HEK293 (cell line): ENCODE data around the gene MYO5B.
A peak's percentile ranks its signal among the peaks of the same experiment; 100 is the strongest.

Experiments
- CTCF ChIA-PET: fragments of 350-600 bp; formaldehyde crosslinking; extraction: SDS; loops from one replicate; lab custom pipeline; 2021; ENCODE audit warnings: antibody characterized with exemption; lab: Yijun Ruan, JAX
- POLR2A ChIA-PET: fragments of 300-600 bp; formaldehyde crosslinking; extraction: SDS; loops from one replicate; lab custom pipeline; 2020; ENCODE audit warnings: antibody characterized with exemption, inconsistent platforms; lab: Yijun Ruan, JAX
- H3K27ac ChIP-seq: fragments of 200-500 bp; sonication (Bioruptor generic); 2 replicates; pipeline ENCODE4 v1.5.1; 2014; ENCODE audit warnings: low read depth, low read length, control low read depth, inconsistent platforms; ENCODE audit errors: extremely low read depth
- H3K36me3 ChIP-seq, 2 experiments: fragments of 200-500 bp in 1 of 2; sonication (Bioruptor generic) in 1 of 2; 1 replicate in 1 of 2; 2 replicates in 1 of 2; pipeline ENCODE4 v1.5.1; 2014 to 2017; ENCODE audit warnings: inconsistent platforms in 2 of 2, low read length in 2 of 2; ENCODE audit not compliant: control insufficient read depth in 2 of 2, insufficient read depth in 1 of 2
- H3K4me1 ChIP-seq: fragments of 200-500 bp; sonication (Bioruptor generic); 2 replicates; pipeline ENCODE4 v1.5.1; 2014; ENCODE audit warnings: mild to moderate bottlenecking, low read length, inconsistent platforms; ENCODE audit not compliant: control insufficient read depth, insufficient read depth
- H3K4me3 ChIP-seq: 2 replicates; pipeline ENCODE4 v1.5.1; 2011; ENCODE audit warnings: low read depth, mild to moderate bottlenecking, control low read depth, low read length, moderate library complexity
- H3K9me3 ChIP-seq: fragments of 200-500 bp; sonication (Bioruptor generic); 2 replicates; pipeline ENCODE4 v1.5.1; 2014; ENCODE audit warnings: low read depth, low read length, inconsistent platforms; ENCODE audit not compliant: control insufficient read depth, insufficient read depth
- FEZF1 ChIP-seq: fragments of 450-650 bp; formaldehyde crosslinking; IDR thresholded peaks from 2 replicates; pipeline ENCODE4 v1.5.1; 2016; ENCODE audit warnings: missing biosample characterization, missing genetic modification characterization
- GLIS2 ChIP-seq: fragments of 450-650 bp; formaldehyde crosslinking; IDR thresholded peaks from 2 replicates; pipeline ENCODE4 v1.5.1; 2016; ENCODE audit warnings: missing biosample characterization, missing genetic modification characterization
- KLF10 ChIP-seq: fragments of 450-650 bp; IDR thresholded peaks from 2 replicates; pipeline ENCODE4 v1.5.1; 2018; ENCODE audit warnings: missing biosample characterization, mild to moderate bottlenecking, missing genetic modification characterization
- KLF16 ChIP-seq: fragments of 450-650 bp; formaldehyde crosslinking; IDR thresholded peaks from 2 replicates; pipeline ENCODE4 v1.5.1; 2017; ENCODE audit warnings: missing biosample characterization, missing genetic modification characterization
- REPIN1 ChIP-seq: fragments of 450-650 bp; formaldehyde crosslinking; IDR thresholded peaks from 2 replicates; pipeline ENCODE4 v1.5.1; 2017; ENCODE audit warnings: missing biosample characterization, missing genetic modification characterization, low read depth
- SP2 ChIP-seq: fragments of 450-650 bp; formaldehyde crosslinking; IDR thresholded peaks from 2 replicates; pipeline ENCODE4 v1.5.1; 2016; ENCODE audit warnings: missing biosample characterization, missing genetic modification characterization
- ZBTB7A ChIP-seq: fragments of 450-650 bp; formaldehyde crosslinking; IDR thresholded peaks from 2 replicates; pipeline ENCODE4 v1.5.1; 2016; ENCODE audit warnings: low read depth, missing biosample characterization, missing genetic modification characterization
- ZEB2 ChIP-seq: fragments of 450-650 bp; formaldehyde crosslinking; IDR thresholded peaks from 2 replicates; pipeline ENCODE4 v1.5.1; 2016; ENCODE audit warnings: missing biosample characterization, missing genetic modification characterization
- ZIC2 ChIP-seq: fragments of 450-650 bp; formaldehyde crosslinking; IDR thresholded peaks from 2 replicates; pipeline ENCODE4 v1.5.1; 2016; ENCODE audit warnings: missing biosample characterization, missing genetic modification characterization
- ZNF146 ChIP-seq: fragments of 450-650 bp; formaldehyde crosslinking; IDR thresholded peaks from 2 replicates; pipeline ENCODE4 v1.5.1; 2016; ENCODE audit warnings: missing biosample characterization, missing genetic modification characterization
- ZNF2 ChIP-seq: fragments of 450-650 bp; formaldehyde crosslinking; IDR thresholded peaks from 2 replicates; pipeline ENCODE4 v1.5.1; 2016; ENCODE audit warnings: missing biosample characterization, missing genetic modification characterization
- ZNF248 ChIP-seq: fragments of 450-650 bp; formaldehyde crosslinking; IDR thresholded peaks from 2 replicates; pipeline ENCODE4 v1.5.1; 2017; ENCODE audit warnings: missing biosample characterization, missing genetic modification characterization
- ZNF292 ChIP-seq: fragments of 450-650 bp; formaldehyde crosslinking; IDR thresholded peaks from 2 replicates; pipeline ENCODE4 v1.5.1; 2016; ENCODE audit warnings: low read depth, missing biosample characterization, missing genetic modification characterization, borderline replicate concordance
- ZNF350 ChIP-seq: fragments of 450-650 bp; formaldehyde crosslinking; IDR thresholded peaks from 2 replicates; pipeline ENCODE4 v1.5.0; 2017; ENCODE audit warnings: missing biosample characterization, mild to moderate bottlenecking, missing genetic modification characterization
- ZNF433 ChIP-seq: fragments of 450-650 bp; formaldehyde crosslinking; IDR thresholded peaks from 2 replicates; pipeline ENCODE4 v1.5.1; 2016; ENCODE audit warnings: missing biosample characterization, missing genetic modification characterization, low read depth
- ZNF48 ChIP-seq: fragments of 450-650 bp; formaldehyde crosslinking; IDR thresholded peaks from 2 replicates; pipeline ENCODE4 v1.5.1; 2016; ENCODE audit warnings: missing biosample characterization, missing genetic modification characterization
- ZNF510 ChIP-seq: fragments of 450-650 bp; formaldehyde crosslinking; IDR thresholded peaks from 2 replicates; pipeline ENCODE4 v1.5.1; 2018; ENCODE audit warnings: mild to moderate bottlenecking, missing genetic modification characterization, missing biosample characterization; ENCODE audit not compliant: insufficient replicate concordance
- ZNF558 ChIP-seq: fragments of 450-650 bp; formaldehyde crosslinking; IDR thresholded peaks from 2 replicates; pipeline ENCODE4 v1.5.1; 2016; ENCODE audit warnings: missing biosample characterization, missing genetic modification characterization
- ZNF560 ChIP-seq: fragments of 450-650 bp; formaldehyde crosslinking; IDR thresholded peaks from 2 replicates; pipeline ENCODE4 v1.5.1; 2017; ENCODE audit warnings: missing biosample characterization, missing genetic modification characterization, borderline replicate concordance
- ZNF596 ChIP-seq: fragments of 450-650 bp; IDR thresholded peaks from 2 replicates; pipeline ENCODE4 v1.5.0; 2018; ENCODE audit warnings: missing biosample characterization, mild to moderate bottlenecking, missing genetic modification characterization, moderate library complexity
- ZNF623 ChIP-seq: fragments of 450-650 bp; formaldehyde crosslinking; IDR thresholded peaks from 2 replicates; pipeline ENCODE4 v1.5.1; 2016; ENCODE audit warnings: missing biosample characterization, missing genetic modification characterization
- ZNF707 ChIP-seq: fragments of 450-650 bp; formaldehyde crosslinking; IDR thresholded peaks from 2 replicates; pipeline ENCODE4 v1.5.1; 2016; ENCODE audit warnings: missing biosample characterization, missing genetic modification characterization
- ZNF830 ChIP-seq: fragments of 450-650 bp; IDR thresholded peaks from 2 replicates; pipeline ENCODE4 v1.5.0; 2018; ENCODE audit warnings: missing biosample characterization, missing genetic modification characterization, low read depth, mild to moderate bottlenecking, moderate library complexity
- ZSCAN30 ChIP-seq: fragments of 450-650 bp; IDR thresholded peaks from 2 replicates; pipeline ENCODE4 v1.5.1; 2018; ENCODE audit warnings: missing biosample characterization, mild to moderate bottlenecking, missing genetic modification characterization, moderate library complexity
- TF ChIP-seq, protein P1 (sequence below): fragments of 450-650 bp; IDR thresholded peaks from 2 replicates; pipeline ENCODE4 v1.5.1; 2018; ENCODE audit warnings: missing biosample characterization, mild to moderate bottlenecking, missing genetic modification characterization
- TF ChIP-seq, protein P2 (sequence below): fragments of 450-650 bp; formaldehyde crosslinking; conservative IDR thresholded peaks from 2 replicates; pipeline ENCODE4 v1.5.1; 2016; ENCODE audit warnings: low read depth, missing biosample characterization, missing genetic modification characterization
- TF ChIP-seq, protein P3 (sequence below): fragments of 450-650 bp; formaldehyde crosslinking; IDR thresholded peaks from 2 replicates; pipeline ENCODE4 v1.5.1; 2017; ENCODE audit warnings: missing biosample characterization, mild to moderate bottlenecking, missing genetic modification characterization, moderate library complexity

Gene MYO5B

DNA sequence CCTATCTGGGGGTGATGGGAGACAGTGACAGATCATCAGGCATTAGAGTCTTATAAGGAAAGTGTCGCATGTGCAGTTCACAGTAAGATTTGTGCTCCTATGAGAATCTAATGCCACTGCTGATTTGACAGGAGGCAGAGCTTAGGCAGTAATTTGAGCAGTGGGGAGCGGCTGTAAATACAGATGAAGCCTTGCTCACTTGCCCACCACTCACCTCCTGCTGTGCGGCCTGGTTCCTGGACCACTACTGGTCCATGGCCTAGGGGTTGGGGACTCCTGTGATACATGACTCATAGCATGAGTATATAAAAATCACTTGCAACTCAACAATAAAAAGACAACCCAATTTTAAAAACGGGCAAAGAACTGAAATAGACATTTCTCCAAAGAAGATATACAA lies 310.5 kb downstream of the MYO5B start:
- ChIA-PET POLR2A (no interaction called here), CTCF (no interaction called here)
- H3K27ac ChIP-seq: no peak overlapping the region
- TF ChIP-seq FEZF1 (tag by site-specific recombination) (peak; percentile 84), ZBTB7A (no peak), ZIC2 (tag by site-specific recombination) (peak; percentile 70), KLF16 (no peak), ZNF433 (no peak), ZNF292 (tag by site-specific recombination) (no peak), GLIS2 (no peak)
- H3K9me3 ChIP-seq: no peaks in the 10 kb centered on the region
- no peak overlapping the region for H3K4me3 ChIP-seq
- no peaks in the 10 kb centered on the region for H3K36me3 ChIP-seq
- no peaks in the 10 kb centered on the region for H3K4me1 ChIP-seq

DNA sequence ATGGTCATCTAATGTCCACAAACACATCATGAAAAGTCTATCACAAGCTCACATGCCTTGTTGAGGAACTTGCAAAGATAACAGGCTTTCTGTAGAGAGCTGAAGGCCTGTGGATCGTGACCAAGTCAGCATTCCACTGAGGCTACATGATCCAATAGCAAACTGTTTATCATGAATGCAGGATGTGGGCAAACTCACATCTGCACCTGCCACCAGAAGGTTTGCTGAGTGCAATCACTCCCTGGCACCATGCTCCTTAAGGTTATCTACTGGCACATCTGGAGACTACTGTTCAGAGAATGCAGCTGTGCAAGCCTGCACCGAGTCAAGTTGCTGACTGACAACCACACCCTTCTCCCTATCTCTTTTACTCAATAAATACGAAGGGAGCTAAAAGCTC lies 314.3 kb downstream of the MYO5B start:
- H3K4me1 ChIP-seq: no peaks in the 10 kb centered on the region
- TF ChIP-seq ZNF560 (tag by site-specific recombination) (no peak), ZNF707 (tag by site-specific recombination) (no peak), ZNF596 (tag by site-specific recombination) (no peak), KLF10 (tag by site-specific recombination) (no peak), SP2 (tag by site-specific recombination) (no peak), ZSCAN30 (tag by site-specific recombination) (no peak), ZNF510 (tag by site-specific recombination) (no peak), REPIN1 (no peak)
- TF ChIP-seq, protein P1, sequence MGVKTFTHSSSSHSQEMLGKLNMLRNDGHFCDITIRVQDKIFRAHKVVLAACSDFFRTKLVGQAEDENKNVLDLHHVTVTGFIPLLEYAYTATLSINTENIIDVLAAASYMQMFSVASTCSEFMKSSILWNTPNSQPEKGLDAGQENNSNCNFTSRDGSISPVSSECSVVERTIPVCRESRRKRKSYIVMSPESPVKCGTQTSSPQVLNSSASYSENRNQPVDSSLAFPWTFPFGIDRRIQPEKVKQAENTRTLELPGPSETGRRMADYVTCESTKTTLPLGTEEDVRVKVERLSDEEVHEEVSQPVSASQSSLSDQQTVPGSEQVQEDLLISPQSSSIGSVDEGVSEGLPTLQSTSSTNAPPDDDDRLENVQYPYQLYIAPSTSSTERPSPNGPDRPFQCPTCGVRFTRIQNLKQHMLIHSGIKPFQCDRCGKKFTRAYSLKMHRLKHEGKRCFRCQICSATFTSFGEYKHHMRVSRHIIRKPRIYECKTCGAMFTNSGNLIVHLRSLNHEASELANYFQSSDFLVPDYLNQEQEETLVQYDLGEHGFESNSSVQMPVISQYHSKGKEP (tag by site-specific recombination): no peak
- TF ChIP-seq, all 188 proteins: peak for 0
- no peak overlapping the region for H3K4me3 ChIP-seq
- ChIA-PET CTCF (interaction anchor here (0.5 to 0.6 kb wide), 2 partner anchors 19 to 511 kb away, joined by 4 read pairs; no protein-coding TSS in a partner anchor), POLR2A (no interaction called here)
- H3K36me3 ChIP-seq: no peaks in the 10 kb centered on the region
- H3K9me3 ChIP-seq: no peaks in the 10 kb centered on the region
- H3K27ac ChIP-seq: no peak overlapping the region

DNA sequence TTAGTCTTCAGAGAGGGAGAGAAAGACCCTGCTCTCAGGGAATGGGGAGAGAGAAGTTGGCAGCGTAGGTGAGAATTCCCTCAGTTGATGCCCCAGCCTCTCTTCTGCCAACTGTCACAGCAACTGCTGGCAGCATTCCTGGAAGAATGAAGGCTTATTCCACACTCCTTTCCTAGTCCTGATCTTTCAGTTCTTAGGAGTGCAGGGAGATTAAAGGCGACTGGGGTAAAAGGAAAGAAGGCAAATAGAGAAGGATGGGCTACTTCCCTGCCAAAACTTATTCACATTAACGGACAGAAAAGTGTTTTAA lies 315.7 kb downstream of the MYO5B start:
- no peak overlapping the region for H3K4me3 ChIP-seq
- no peaks in the 10 kb centered on the region for H3K4me1 ChIP-seq
- H3K27ac ChIP-seq: no peak overlapping the region
- POLR2A ChIA-PET: no interaction called here
- CTCF ChIA-PET: interaction anchor here (0.6 to 2.5 kb wide), 4 partner anchors 9 to 319 kb away, joined by 3 to 7 read pairs (median 4); no protein-coding TSS in a partner anchor
- H3K36me3 ChIP-seq: no peaks in the 10 kb centered on the region
- TF ChIP-seq KLF16: no peak
- TF ChIP-seq ZNF558 (tag by site-specific recombination): no peak
- no peak for TF ChIP-seq ZNF248 (tag by site-specific recombination)
- TF ChIP-seq ZNF48: no peak
- no peak for TF ChIP-seq ZNF2 (tag by site-specific recombination)
- no peak for TF ChIP-seq ZNF830 (tag by site-specific recombination)
- no peak for TF ChIP-seq ZNF350 (tag by site-specific recombination)
- no peak for TF ChIP-seq ZNF623
- TF ChIP-seq, protein P2, sequence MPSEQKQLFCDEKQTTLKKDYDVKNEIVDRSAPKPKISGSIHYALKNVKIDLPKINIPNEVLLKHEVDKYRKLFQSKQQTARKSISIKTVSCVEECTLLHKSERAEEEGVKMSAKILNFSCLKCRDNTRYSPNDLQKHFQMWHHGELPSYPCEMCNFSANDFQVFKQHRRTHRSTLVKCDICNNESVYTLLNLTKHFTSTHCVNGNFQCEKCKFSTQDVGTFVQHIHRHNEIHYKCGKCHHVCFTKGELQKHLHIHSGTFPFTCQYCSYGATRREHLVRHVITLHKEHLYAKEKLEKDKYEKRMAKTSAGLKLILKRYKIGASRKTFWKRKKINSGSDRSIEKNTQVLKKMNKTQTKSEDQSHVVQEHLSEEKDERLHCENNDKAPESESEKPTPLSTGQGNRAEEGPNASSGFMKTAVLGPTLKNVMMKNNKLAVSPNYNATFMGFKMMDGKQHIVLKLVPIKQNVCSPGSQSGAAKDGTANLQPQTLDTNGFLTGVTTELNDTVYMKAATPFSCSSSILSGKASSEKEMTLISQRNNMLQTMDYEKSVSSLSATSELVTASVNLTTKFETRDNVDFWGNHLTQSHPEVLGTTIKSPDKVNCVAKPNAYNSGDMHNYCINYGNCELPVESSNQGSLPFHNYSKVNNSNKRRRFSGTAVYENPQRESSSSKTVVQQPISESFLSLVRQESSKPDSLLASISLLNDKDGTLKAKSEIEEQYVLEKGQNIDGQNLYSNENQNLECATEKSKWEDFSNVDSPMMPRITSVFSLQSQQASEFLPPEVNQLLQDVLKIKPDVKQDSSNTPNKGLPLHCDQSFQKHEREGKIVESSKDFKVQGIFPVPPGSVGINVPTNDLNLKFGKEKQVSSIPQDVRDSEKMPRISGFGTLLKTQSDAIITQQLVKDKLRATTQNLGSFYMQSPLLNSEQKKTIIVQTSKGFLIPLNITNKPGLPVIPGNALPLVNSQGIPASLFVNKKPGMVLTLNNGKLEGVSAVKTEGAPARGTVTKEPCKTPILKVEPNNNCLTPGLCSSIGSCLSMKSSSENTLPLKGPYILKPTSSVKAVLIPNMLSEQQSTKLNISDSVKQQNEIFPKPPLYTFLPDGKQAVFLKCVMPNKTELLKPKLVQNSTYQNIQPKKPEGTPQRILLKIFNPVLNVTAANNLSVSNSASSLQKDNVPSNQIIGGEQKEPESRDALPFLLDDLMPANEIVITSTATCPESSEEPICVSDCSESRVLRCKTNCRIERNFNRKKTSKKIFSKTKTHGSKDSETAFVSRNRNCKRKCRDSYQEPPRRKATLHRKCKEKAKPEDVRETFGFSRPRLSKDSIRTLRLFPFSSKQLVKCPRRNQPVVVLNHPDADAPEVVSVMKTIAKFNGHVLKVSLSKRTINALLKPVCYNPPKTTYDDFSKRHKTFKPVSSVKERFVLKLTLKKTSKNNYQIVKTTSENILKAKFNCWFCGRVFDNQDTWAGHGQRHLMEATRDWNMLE (tag by site-specific recombination): no peak
- TF ChIP-seq, protein P3, sequence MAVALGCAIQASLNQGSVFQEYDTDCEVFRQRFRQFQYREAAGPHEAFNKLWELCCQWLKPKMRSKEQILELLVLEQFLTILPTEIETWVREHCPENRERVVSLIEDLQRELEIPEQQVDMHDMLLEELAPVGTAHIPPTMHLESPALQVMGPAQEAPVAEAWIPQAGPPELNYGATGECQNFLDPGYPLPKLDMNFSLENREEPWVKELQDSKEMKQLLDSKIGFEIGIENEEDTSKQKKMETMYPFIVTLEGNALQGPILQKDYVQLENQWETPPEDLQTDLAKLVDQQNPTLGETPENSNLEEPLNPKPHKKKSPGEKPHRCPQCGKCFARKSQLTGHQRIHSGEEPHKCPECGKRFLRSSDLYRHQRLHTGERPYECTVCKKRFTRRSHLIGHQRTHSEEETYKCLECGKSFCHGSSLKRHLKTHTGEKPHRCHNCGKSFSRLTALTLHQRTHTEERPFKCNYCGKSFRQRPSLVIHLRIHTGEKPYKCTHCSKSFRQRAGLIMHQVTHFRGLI (tag by site-specific recombination): no peak
- TF ChIP-seq ZEB2: no peak
- TF ChIP-seq ZNF146: no peak
- H3K9me3 ChIP-seq: no peaks in the 10 kb centered on the region
